PC-9 (cell line): ENCODE data around the gene PERP. TPM values are rescaled to one million over a fixed set of nuclear protein-coding genes. Genes with fewer than 3 reads are reported as not detected.

ENCODE experiments used
- BruUV-seq: library from RNA; stranded (reverse); fragments of 400-500 nt; replicated peaks from 2 replicates; lab custom pipeline; 2021; lab: Mats Ljungman, UMichigan
- CTCF ChIA-PET: fragments of 300-600 bp; sonication (Branson Sonifier 250); formaldehyde crosslinking; loops from one replicate; lab custom pipeline; 2022; ENCODE audit warnings: antibody characterized with exemption; lab: Charles Lee
- POLR2A ChIA-PET: fragments of 300-600 bp; sonication (Branson Sonifier 250); formaldehyde crosslinking; loops from one replicate; lab custom pipeline; 2022; ENCODE audit warnings: antibody characterized with exemption; ENCODE audit not compliant: unreplicated experiment; lab: Charles Lee
- DNase-seq, 2 experiments: peaks; one replicate each; pipeline versions ENCODE4 v3.0.0 to v3.0.0-alpha.2; 2015 to 2022; ENCODE audit warnings: mixed read lengths in 1 of 2
- H2AFZ ChIP-seq: fragments of 200-600 bp; sonication (generic); 2 replicates; pipeline ENCODE4 v1.8.1; 2017; ENCODE audit warnings: antibody characterized with exemption
- H3F3A ChIP-seq: fragments of 200-600 bp; sonication (generic); 2 replicates; pipeline ENCODE4 v1.8.1; 2017; ENCODE audit warnings: antibody characterized with exemption, mild to moderate bottlenecking, low read depth; ENCODE audit not compliant: insufficient read depth
- H3K27ac ChIP-seq: fragments of 200-600 bp; sonication (generic); 2 replicates; pipeline ENCODE4 v1.6.1; 2016; ENCODE audit warnings: mixed run types
- H3K27me3 ChIP-seq: fragments of 200-600 bp; sonication (generic); 2 replicates; pipeline ENCODE4 v1.6.1; 2016; ENCODE audit warnings: low read depth, mixed run types; ENCODE audit not compliant: insufficient read depth
- H3K36me3 ChIP-seq: fragments of 200-600 bp; sonication (generic); 2 replicates; pipeline ENCODE4 v1.6.1; 2016; ENCODE audit warnings: low read depth, mixed run types
- H3K4me1 ChIP-seq: fragments of 200-600 bp; sonication (generic); replicated peaks from 2 replicates; pipeline ENCODE4 v1.6.1; 2016; ENCODE audit warnings: mixed run types; ENCODE audit not compliant: insufficient read depth
- H3K4me2 ChIP-seq: fragments of 200-600 bp; sonication (generic); 2 replicates; pipeline ENCODE4 v1.6.1; 2017; ENCODE audit warnings: mixed run types
- H3K4me3 ChIP-seq: fragments of 200-600 bp; sonication (generic); 2 replicates; pipeline ENCODE4 v1.6.1; 2016; ENCODE audit warnings: mixed run types
- H3K79me2 ChIP-seq: fragments of 200-600 bp; sonication (generic); 2 replicates; pipeline ENCODE4 v1.6.1; 2017; ENCODE audit warnings: low read depth, mixed run types
- H3K9me2 ChIP-seq: fragments of 200-600 bp; sonication (generic); 2 replicates; pipeline ENCODE4 v1.8.1; 2017; ENCODE audit warnings: mild to moderate bottlenecking; ENCODE audit not compliant: insufficient read depth
- H3K9me3 ChIP-seq: fragments of 200-600 bp; sonication (generic); 2 replicates; pipeline ENCODE4 v1.8.1; 2016; ENCODE audit warnings: low read depth; ENCODE audit not compliant: insufficient read depth
- H4K20me1 ChIP-seq: fragments of 200-600 bp; sonication (generic); 2 replicates; pipeline ENCODE4 v1.8.1; 2017; ENCODE audit not compliant: insufficient read depth
- EZH2 ChIP-seq: fragments of 200-600 bp; sonication (generic); IDR thresholded peaks from 2 replicates; pipeline ENCODE4 v1.8.0; 2017; ENCODE audit warnings: antibody characterized with exemption, low read depth
- intact Hi-C: fragments of 100-400 bp; cut with micrococcal nuclease; formaldehyde crosslinking; loops from one replicate; pipeline ENCODE4 v1.10.0; 2022; ENCODE audit not compliant: unreplicated experiment
- total RNA-seq: library from RNA; stranded (reverse); gene quantifications from 2 replicates; pipeline ENCODE4 v1.2.3, GENCODE V29; 2021
- TF ChIP-seq, protein P1 (sequence below): fragments of 200-600 bp; sonication (generic); conservative IDR thresholded peaks from 2 replicates; pipeline ENCODE4 v1.6.1; 2017; ENCODE audit warnings: mixed run types, antibody characterized with exemption, mild to moderate bottlenecking, moderate library complexity

The PERP gene
- total RNA-seq, 1 experiment from 2014 or later, result 93.0 TPM

GRCh38 chr6:138099832-138100231 is 7.4 kb downstream of the PERP start:
- ChIA-PET CTCF (no interaction called here), POLR2A (no interaction called here)
- intact Hi-C loops, result loop anchor here (10.0 kb wide), 1 partner anchor 825 kb away; no protein-coding TSS in a partner anchor
- Histone ChIP-seq H3K27ac (peak overlapping the region; percentile 14), H3K36me3 (peaks cover 59% of the 10 kb centered on the region), H4K20me1 (0 out of 2 replicates have a peak, but pooled peaks cover 5% of the 10 kb centered on the region), H3K27me3 (no peaks in the 10 kb centered on the region), H3K4me3 (no peak overlapping the region), H3K4me2 (peak overlapping the region; percentile 54), H3K9me2 (no peaks in the 10 kb centered on the region), H3K4me1 (peaks cover 41% of the 10 kb centered on the region), H3K79me2 (peaks cover 95% of the 10 kb centered on the region), H3F3A (peaks cover 8% of the 10 kb centered on the region), H2AFZ (no peak overlapping the region), H3K9me3 (no peaks in the 10 kb centered on the region; the same call in 1 of the 2 replicates)
- TF ChIP-seq EZH2, result no peak
- TF ChIP-seq, protein P1, sequence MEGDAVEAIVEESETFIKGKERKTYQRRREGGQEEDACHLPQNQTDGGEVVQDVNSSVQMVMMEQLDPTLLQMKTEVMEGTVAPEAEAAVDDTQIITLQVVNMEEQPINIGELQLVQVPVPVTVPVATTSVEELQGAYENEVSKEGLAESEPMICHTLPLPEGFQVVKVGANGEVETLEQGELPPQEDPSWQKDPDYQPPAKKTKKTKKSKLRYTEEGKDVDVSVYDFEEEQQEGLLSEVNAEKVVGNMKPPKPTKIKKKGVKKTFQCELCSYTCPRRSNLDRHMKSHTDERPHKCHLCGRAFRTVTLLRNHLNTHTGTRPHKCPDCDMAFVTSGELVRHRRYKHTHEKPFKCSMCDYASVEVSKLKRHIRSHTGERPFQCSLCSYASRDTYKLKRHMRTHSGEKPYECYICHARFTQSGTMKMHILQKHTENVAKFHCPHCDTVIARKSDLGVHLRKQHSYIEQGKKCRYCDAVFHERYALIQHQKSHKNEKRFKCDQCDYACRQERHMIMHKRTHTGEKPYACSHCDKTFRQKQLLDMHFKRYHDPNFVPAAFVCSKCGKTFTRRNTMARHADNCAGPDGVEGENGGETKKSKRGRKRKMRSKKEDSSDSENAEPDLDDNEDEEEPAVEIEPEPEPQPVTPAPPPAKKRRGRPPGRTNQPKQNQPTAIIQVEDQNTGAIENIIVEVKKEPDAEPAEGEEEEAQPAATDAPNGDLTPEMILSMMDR, result no peak
- peak in 1 of 2 experiments; percentile 94 for DNase-seq
- no TSS peak for BruUV-seq

- intact Hi-C loops, result no loop called here
- Histone ChIP-seq H3K36me3 (peaks cover 56% of the 10 kb centered on the region), H4K20me1 (no peaks in the 10 kb centered on the region), H3K9me2 (no peaks in the 10 kb centered on the region), H3K27ac (no peak overlapping the region), H3K4me2 (no peak overlapping the region), H3K79me2 (peaks cover 88% of the 10 kb centered on the region), H2AFZ (no peak overlapping the region), H3K4me3 (no peak overlapping the region), H3K9me3 (no peaks in the 10 kb centered on the region; the same call in 1 of the 2 replicates), H3K27me3 (no peaks in the 10 kb centered on the region), H3F3A (peaks cover 8% of the 10 kb centered on the region; the same call in 1 of the 2 replicates), H3K4me1 (peaks cover 28% of the 10 kb centered on the region)
- ChIA-PET POLR2A (no interaction called here), CTCF (no interaction called here)
- TF ChIP-seq, protein P1, result no peak
- no peak for TF ChIP-seq EZH2
- no TSS peak for BruUV-seq
- peak in 1 of 2 experiments; percentile 21 for DNase-seq
Measured at GRCh38 chr6:138098306-138098705, 8.9 kb downstream of the PERP start.

GRCh38 chr6:138094260-138094659 is 13.0 kb downstream of the PERP start:
- DNase-seq, result peak in 1 of 2 experiments; percentile 4
- no peak overlapping the region for H3K27ac ChIP-seq
- ChIA-PET CTCF (no interaction called here), POLR2A (no interaction called here)
- H3F3A ChIP-seq, result peaks cover 29% of the 10 kb centered on the region
- TF ChIP-seq, protein P1, result no peak
- no peak for TF ChIP-seq EZH2
- H3K79me2 ChIP-seq, result peaks cover 53% of the 10 kb centered on the region
- H3K9me2 ChIP-seq, result no peaks in the 10 kb centered on the region
- H3K9me3 ChIP-seq, result no peaks in the 10 kb centered on the region; the same call in 1 of the 2 replicates
- BruUV-seq, result no TSS peak
- H2AFZ ChIP-seq, result no peak overlapping the region
- H3K4me1 ChIP-seq, result peaks cover 32% of the 10 kb centered on the region
- H3K4me2 ChIP-seq, result no peak overlapping the region
- H4K20me1 ChIP-seq, result no peaks in the 10 kb centered on the region
- H3K27me3 ChIP-seq, result no peaks in the 10 kb centered on the region
- H3K36me3 ChIP-seq, result peaks cover 74% of the 10 kb centered on the region
- no peak overlapping the region for H3K4me3 ChIP-seq
- intact Hi-C loops, result no loop called here
